GM12865 (cell line): ENCODE results near the gene FUOM.

Source experiments
- DNase-seq: peaks from one replicate; pipeline ENCODE4 v3.0.0; 2010; ENCODE audit warnings: low read depth
- H3K4me3 ChIP-seq: 2 replicates; pipeline ENCODE4 v1.5.1; 2011; ENCODE audit warnings: mild to moderate bottlenecking, low read depth, low read length, control low read depth
- CTCF ChIP-seq: IDR thresholded peaks from 2 replicates; pipeline ENCODE4 v1.5.1; 2011; ENCODE audit warnings: low read length, control low read depth, low read depth, inconsistent platforms; ENCODE audit not compliant: insufficient read depth; ENCODE audit errors: missing control alignments

FUOM gene

GRCh38 chr10:133335246-133336117 lies 22.3 kb downstream of the FUOM start:
- DNase-seq = peak; percentile 64
- no peak overlapping the region; the same call in 1 of the 2 replicates for H3K4me3 ChIP-seq
- no peak for TF ChIP-seq CTCF

- H3K4me3 ChIP-seq = no peak overlapping the region
- no peak for DNase-seq
- TF ChIP-seq CTCF = no peak
Observed at GRCh38 chr10:133334503-133335245, 23.1 kb downstream of the FUOM start.

DNA sequence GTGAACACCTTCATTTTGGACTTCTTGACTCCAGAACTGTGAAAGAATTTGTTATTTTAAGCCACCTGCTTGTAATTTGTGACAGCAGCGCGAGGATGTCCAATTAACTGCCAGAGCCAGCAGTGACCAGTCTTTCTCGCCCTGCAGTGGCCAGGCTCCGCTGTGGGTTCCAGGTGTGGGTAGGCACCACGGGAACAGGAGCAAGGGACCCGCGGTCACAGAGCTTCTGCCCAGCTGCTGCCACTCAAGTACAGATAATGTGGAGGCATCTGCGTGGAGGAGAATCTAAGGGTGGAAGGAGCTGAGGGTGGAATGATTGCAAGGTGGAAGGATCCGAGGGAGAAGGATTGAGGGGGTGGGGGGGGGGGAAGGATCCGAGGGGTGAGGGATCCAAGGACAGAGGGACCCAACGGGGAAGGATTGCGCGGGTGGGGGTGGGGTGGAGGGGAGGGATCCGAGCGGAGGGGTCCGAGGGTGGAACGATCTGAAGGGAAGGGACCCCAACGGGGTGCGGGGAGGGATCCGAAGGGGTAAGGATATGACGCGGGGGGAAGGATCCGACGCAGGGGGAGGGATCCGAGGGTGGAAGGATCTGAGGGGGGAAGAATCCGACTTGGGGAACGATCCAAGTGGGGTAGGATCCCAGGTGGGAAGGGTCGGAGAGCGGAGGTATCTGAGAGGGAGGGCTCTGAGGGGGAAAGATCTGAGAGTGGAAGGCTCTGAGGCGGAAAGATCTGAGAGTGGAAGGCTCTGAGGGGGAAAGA lies 24.7 kb downstream of the FUOM start:
- no peak for DNase-seq
- TF ChIP-seq CTCF = no peak
- no peak overlapping the region for H3K4me3 ChIP-seq

- TF ChIP-seq CTCF = peak; percentile 87
- DNase-seq = peak; percentile 86
- H3K4me3 ChIP-seq = no peak overlapping the region
Observed at GRCh38 chr10:133329491-133330202, 28.2 kb downstream of the FUOM start.

- no peak overlapping the region for H3K4me3 ChIP-seq
- TF ChIP-seq CTCF = no peak
- DNase-seq = no peak
Observed at GRCh38 chr10:133328358-133329343, 29.2 kb downstream of the FUOM start.
